GM19035 (cell line): ENCODE measurements around the gene PEX10.

Source experiments
- ATAC-seq: cut with Tn5 transposase; IDR thresholded peaks from one replicate; pipeline ENCODE4 v1.9.1; 2021; ENCODE audit not compliant: unreplicated experiment

The PEX10 gene

DNA sequence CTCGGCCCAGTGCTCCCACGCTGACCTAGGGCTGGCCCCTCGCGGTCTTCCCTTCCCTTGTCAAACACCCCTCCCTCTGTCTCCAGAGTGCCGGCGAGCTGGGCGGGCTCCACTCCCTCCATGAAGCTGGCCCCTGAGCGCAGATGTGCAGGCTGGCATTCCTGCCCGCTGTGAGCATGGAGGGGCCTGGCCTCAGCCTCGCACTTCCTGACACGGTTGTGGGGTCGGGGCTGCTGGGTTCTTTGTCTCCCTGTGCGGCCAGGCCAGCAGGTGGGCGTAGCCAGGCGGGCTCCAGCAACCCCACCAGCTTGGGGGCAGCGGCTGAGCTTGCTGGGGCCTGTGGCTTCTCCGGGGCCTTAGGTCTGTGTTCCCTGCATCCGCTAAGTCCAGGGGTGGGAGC is 14.2 kb upstream of the PEX10 start:
- no peak for ATAC-seq

DNA sequence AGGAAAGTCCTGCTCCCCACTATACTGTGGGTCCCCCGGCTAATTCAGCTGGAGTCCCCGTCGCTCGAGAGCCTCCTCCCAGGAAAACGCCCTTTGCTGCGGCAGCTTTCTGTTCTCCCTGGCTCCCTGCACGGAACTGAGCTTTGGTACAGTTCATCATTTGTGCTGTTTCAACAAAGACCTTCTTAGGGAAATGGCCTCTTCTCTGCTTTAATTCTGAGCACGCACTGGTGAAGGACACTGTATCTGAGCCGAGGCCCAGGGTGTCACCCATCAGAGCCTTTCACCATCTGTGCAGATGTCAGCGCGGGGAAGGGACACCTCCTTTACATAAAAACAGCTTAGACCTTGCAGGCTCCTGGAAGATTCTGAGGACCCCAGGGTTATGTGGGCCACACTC is 13.5 kb upstream of the PEX10 start:
- ATAC-seq, result no peak

DNA sequence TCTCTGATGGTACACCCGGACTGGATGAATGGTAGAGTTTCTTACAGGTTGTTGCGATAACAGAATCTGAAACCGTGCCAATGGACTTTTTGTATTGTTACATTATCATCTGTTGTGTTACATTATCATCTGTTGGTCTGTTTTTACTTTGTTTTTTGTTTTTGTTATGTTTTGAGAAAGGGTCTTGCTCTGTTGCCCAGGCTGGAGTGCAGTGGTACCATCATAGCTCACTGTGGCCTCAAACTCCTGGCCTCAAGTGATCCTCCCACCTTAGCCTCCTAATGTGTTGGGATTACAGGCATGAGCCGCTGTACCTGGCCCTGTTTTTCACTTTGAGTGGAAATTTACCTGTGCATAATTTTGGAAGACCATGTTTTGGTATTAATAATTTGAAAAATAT is 10.2 kb upstream of the PEX10 start:
- ATAC-seq, result no peak

DNA sequence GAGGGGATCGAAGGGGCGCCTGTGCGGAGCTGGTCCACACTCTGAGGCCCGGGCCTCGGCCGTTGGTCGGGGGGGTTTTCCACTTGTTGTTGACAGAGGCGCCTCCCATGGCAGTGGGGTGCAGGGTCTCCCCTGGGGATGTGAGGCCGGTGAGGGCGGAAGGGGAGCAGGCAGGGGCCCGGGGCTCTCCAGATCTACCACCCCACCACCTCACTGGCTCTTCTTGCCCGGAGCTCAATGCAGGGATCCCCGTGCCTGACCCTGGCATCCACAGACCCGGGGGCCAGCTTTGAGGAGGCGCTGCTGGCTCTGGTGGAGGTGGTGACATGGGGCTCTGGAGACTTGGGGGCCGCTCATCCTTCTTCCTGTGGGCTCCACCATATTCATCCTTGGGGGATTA is 7.1 kb upstream of the PEX10 start:
- ATAC-seq, result no peak

DNA sequence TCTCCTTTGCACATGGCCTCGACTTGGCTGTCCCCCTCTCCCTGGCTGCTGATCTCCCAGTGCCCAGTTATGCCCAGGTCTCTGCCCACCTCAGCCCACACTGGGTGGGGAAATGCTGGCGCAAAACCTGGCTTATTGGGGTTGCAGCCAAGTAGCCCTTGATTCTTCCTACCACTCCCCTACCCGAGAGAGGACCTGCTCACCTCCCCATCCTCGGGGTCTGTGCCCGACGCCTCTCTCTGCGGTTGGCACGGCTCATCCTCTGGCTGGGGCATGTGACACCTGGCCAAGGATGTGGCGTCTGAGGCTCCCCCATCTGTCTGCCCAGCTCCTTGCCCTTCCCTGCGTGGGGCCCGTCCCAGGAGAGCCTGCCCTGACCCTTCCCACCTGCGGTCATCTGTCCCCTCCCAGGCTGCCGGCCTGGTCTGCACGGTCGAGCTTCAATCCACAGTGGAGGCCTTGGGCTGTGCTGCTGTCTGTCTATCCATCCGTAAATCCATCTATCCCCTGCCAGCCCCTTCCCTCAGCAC is 6.5 kb upstream of the PEX10 start:
- ATAC-seq, result no peak

DNA sequence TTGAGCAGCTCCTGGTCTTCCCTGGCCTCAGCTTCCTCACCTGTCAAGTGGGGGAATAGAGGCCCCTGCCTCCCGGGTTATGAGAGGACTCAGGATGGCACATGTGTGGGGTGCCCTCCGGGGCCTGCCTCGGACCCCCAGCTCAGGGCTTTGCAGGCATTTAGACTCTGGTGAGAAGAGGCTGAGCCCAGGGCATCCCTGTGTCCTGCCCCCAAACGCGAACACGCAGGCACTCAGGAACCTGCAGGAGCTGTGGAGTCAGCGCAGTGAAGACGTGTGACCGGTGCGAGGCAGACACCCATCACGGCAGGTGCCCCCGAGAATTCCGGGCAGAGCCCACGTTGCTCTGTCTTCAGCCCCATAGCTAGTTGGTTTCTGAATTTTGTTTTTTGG is 5.5 kb upstream of the PEX10 start:
- ATAC-seq, result no peak

DNA sequence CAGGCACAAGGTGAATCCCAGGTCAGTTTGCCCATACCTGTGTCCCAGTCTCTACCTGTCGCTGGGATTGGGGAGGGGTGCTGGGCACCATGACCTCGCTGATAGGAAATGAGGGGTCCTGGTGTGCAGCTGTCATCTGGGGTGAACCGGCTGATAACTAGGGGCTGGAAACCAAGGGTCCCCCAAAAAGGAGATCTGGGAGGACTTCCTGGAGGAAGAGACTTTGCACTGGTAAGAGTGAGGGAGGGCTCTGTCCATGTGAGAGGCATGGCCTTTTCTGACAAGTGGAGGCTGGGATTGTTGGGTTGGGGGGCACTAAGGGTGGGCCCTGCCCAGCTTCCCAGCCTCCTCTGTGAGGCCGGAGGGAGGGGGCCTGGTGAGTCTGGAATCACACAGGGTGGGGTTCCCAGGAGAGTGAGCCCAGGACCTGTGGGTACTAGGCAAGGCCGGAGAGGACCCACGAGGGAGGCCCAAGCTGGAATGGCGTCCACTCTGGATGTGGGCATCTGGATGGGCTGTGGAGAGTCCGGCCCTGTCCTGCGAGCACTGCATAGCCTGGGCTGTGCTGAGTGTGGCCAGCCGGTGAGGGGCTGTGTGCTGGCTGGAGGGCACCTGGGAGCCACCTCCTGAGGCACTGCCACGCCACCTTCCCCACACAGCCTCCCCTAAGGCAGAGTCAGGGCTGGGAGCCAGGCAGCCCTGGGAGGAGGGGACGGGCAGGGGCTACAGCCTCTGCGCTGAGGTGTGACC is 4.9 kb upstream of the PEX10 start:
- ATAC-seq, result no peak

DNA sequence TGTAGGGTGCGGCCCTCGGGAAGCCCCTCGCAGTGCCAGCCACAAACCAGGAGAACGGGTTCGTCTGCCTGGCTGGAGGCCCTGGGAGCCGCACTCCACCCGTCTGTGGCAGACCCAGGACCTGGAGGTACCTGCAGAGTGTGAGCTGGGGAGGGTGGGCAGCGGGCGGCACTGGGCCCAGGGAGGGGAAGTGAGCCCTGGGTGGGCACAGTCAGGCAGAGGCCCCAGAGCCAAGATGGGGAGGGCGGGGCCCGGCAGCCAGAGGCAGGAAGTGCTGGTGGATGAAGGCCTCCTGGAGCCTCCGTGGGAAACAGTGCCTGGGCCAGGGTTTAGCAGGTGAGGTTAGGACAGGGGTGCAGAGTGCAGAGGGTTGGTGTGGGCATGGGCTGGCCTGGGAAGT is 4.0 kb upstream of the PEX10 start:
- ATAC-seq, result no peak

DNA sequence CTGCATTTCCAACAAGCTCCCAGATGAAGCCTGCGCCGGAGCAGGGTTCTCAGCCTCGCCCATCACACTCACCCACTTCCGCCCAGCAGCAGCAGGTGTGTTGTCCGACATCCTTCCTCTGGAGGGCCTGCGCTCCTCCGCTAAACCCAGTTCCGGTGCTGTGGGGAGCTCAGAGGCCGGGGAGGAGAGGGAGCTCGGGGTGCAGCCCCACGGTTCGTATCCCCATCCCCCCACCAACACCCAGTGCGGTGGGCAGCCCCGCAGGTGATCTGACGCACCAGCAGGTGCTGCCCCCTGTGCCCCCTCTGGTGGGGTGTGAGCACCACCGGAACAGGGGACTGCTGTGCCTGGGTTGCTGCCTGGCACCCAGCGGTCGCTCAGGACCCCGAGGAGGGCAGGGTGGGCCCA is 3.4 kb upstream of the PEX10 start:
- no peak for ATAC-seq

DNA sequence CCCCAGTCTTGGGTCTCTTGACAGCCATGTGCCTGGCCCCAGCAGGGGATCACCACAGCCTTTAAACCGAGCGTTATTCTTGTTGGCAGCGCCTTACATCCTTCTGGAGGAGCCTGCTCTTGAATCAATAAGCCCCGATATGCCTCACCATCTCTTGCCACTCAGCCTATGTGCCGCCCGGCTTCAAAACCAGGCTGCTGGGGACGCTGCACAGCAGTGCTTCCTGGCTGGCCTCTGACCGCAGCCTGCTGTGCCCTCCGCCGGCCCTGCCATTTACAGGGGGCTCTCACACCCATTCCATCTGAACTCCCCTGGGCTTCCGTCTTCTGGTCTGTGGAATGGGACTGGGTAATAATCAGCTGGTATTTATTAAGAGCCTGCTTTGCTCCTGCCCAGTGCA is 3.0 kb upstream of the PEX10 start:
- ATAC-seq, result no peak

DNA sequence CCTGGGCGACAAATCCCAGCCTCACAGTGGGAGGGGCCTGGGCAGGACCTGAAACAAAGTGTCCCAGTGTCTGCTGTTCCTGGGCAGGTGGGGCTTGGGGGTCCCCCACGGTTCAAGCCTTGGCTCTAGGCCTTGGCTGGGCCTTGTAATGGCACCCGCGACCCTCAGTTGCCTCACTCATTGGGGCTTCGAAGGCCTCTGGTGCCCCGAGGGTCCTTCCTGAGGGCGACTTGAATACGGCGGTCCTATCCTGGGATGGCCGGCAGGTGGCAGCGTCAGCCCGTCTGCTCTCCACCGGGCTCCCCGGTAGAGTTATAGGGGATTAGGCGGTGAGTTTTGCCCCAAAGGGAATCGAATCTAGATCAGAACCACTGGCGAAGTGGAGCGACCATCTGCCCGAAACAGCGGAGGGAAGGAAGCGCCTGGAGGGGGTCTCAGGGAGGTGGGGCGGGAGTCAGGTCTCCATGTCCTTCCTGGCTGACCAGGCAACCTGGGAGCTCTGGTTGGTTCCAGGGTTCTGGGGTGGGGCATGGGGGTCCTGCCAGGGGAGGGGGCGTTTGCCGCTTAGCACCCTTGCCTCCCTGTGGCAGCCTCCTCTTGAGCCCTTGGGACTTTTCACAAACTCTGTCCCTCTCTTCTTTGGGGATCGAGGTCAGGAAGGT is 2.1 kb upstream of the PEX10 start:
- no peak for ATAC-seq

DNA sequence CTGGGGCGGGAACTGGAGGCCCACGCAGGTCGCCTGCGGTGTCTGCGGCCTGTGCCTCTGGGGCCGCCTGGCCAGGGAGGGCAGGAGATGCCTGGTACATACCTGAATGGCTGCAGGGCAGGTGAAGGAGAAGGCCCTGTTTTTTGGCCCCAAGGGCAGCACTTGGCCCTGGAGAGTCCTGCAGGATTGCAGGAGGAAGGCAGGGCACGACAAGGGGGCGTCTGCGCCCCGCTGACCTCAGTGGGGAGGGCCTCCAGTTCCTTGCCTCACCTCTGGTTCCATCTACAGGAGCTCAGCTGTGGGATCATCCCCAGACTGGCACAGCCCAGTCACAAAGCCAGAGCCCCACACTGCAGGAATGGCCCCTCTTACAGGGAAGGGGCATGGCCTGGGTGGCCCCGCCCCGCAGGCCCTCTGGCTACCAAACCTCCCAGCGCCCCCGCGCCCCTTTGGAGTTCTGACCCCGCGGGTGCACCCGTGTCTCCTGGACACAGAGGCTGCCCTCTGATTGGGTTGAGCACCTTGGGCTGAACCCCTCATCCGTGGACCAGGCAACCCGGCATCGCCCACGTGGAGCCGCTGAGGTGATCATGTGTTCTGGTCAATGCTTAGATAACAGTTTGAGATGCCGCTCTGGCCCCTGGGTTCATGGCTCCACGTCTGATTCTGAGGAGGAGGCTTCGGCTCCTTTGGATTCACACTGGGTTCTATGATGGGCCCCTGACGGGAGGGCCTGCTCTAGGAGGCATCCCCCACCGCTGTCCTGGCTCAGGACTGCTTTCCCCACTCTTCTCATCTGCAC is 1.3 kb upstream of the PEX10 start:
- no peak for ATAC-seq

DNA sequence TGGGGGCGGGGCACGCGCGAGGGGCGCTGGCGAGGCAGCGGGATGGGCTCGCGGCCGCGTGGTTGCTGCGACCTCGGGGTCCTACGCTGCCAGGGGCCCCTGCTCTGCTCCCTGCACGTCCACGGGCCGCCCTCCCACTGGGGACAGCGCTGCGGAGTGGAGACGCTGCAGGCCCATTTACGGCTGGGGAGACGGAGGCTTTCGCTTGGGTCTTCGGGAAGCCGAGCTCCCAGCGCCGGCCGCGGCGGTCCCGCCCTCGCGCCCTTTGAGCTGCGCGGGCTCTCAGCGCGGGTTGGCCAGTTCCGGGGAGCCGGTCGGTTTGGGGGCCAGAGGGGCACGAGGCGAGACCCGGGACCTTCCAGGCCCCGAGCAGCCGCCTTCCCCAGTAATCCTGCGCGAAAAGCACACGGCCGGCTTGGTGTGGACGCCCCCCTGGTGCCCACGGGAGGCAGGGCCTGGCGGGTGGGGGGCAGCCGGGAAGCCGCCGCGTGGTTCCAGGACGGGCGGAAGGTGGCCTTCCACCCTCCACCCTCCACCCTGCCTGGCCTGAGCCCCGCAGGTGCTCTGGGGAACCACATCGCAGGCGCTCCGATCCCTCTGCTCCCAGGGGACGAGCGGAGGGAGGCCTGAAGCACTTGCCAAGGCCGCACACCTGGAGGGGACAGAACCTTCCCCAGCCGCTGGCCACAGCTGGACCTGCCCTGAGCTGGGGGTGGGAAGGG is 570 bp upstream of the PEX10 start:
- peak; percentile 21 for ATAC-seq

DNA sequence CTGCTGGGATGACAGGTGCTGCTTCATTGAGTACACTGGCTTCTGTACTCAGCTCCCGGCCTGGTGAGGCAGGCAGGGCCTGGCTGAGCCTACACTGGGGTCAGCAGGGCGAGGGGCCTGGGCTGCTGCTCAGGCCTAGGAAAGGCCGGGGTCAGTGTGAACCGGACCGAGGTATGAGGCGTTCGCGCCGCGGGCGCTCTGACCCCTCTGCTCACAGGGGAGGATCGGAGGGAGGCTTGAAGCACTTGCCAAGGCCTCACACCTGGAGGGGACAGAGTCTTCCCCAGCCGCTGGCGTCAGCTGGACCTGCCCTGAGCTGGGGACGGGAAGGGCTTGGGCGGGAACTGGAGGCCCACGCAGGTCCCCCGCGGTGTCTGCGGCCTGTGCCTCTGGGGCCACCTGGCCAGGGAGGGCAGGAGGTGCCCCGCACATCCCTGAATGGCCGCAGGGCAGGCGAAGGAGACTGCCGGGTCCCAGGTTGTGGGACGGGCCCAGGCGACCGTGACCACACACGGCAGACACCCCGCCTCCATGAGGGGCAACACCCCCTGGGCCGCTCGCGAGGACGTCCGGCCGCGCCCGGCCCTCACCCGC is 466 bp downstream of the PEX10 start:
- ATAC-seq, result peak; percentile 30

DNA sequence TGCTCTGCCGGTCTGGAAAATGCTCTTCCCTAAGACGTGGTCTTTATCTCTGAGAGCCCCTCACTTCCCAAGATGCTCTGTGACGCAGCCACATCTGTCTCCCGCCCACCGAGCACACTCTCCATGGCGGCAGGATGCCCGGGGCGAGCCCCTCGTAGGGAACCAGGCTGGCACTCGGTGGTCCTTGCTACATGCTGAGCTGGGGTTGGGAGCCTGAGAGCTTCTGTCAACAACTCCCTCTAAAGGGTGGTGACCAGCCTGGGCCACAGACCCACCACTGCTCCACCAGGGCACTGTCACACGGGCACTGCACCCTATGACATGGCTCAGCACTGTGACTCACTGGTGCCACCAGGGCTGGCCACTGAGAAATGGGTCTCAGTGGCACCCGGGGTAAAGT is 2.6 kb downstream of the PEX10 start:
- no peak for ATAC-seq

DNA sequence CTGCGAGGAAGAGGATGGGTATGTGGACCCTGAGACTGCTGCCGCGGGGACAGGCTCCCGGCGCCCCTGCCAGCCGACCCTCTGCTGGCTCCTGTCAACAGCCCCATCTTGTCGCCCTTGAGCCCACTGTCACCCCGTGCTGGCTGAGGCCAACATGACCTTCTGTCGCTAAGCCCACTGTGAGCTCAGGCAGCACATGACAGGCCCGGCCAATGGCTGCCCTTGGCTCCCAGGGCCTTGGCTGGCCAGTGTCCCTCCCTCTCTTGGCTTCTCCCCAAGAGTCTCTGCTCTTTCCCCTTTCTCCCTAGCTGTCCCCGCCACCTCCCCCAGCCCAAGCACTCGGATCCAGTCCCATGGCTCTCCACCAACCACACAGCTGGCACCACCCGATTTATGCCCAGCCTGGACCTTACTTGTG is 3.5 kb downstream of the PEX10 start:
- no peak for ATAC-seq

DNA sequence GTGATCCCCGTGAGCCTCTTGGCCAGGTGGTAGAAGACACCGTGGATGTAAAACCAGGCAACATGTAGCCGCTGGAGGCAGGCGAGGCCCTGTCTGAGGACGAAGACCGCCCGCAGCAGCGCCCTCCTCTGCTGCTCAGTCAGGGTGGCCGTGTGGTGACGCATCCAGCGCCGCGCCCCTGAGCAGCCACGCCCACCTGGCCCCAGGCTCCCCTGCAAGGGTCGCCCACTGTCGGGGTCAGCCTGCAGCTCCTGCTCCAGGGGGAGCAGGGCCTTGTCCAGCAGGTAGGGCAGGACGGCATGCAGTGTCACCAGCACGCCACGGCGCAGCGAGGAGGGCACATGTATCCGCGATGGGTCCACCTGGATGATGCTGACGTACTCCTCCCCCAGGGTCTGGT is 3.9 kb downstream of the PEX10 start:
- no peak for ATAC-seq

DNA sequence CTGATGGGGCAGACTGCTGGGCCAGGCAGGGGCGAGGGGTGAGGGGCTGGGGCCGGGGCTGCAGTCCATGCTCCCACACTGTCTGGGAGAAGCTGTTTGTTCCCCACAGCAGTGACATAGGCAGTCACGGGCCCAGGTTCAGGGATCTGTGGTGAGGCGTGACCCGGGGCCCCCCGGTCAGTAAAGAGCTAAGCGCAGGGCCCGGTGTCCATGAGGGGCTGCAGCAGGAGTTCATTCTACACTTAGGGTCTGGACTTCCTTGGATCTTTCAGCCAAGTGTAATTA is 4.4 kb downstream of the PEX10 start:
- ATAC-seq, result no peak

DNA sequence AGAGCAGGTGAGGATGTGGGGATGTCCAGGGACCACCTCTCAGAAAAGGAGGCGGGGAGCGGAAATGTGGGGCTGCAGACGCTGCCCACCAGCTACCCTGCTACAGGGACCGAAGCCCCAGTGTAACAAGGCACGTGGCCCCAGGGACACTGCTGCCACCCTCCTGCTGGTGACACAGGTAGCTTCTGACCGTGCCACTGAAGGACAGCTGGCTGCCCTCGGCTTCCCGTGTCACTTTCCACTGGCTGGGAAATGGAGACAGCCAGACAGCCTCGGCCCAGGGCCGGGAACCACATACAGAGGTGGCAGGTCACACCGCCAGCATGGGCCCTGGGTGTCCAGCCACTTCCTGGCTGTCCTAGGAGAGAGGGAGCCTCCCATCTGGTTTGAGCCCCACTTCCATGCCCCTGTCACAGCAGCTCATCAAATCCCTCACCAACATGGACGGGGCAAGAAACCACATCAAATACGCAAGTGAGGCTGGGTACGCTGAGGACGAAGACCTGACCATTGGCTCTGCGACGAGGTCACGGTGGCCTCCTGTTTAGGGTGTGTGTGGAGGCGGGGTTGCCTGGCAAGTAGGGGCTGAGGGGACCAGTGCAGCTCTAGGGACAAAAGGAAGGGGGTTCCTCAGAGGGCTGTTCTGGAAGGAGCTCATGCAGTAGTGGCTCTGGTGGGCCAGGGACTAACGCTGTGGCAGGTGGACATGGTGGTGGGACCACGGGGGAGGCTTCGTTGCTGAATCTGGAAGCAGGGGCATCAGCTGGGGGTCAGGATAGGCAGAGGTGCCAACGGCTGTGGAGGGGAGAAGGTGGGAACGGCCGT is 5.0 kb downstream of the PEX10 start:
- ATAC-seq, result no peak

DNA sequence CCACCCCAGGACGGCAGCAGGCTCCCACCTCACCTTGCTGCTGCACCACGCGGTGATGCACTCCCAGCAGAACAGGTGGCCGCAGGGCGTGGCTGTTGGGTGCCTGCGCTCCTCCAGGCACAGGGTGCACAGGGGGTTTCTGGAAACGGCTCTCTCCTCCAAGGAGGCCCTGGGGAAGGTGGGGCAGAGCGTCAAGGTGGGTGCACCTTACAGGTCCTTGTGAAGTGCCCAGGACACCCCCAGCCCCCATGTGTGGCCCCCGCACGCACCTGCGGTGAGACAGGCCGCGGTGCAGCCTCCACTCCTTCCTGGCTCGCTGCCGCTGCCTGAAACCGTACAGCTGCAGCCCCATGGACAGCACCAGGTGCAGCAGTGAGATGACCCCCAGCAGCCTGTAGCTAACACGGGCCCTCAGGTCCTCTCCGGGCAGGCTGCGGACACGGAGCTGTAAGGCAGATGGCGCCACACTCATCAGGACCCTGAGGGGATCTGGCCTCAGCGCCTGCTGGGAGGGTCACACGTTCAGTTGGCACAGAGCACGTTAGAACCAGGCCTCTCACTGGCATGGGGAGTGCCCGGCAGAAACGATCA is 5.8 kb downstream of the PEX10 start:
- ATAC-seq, result no peak
